ENCODE results near the gene ARHGDIG.
"Not testable (repeated sequence)": the region's sequence is repeated elsewhere in the genome, so short reads cannot be mapped to it uniquely, and the experiment has no call there.

Gene ARHGDIG

DNA sequence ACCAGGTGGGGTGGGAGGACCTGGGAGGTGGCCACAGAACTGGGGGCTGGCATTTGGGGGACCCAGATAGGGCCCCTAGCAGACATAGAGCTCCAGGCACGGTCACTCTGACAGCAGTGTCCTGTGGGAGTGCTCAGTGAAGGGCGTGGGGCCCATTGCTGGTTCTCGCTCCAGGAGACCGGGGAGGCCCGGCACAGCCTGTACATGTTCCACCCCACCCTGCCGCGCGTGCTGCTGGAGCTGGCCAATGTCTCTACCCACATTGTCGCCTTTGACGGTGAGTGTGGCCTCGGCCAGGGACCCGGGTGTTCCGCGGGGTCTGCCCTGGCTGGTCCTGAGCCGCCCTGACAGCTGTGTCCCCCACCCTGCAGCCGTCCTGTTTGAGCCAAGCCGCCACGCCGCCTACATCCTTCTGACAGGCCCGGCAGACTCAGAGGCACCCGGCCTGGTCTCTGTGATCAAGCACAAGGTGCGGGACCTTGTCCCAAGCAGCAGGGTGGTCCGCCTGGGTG is 15.9 kb upstream of the ARHGDIG start:
- DNase-seq, result no peak

DNA sequence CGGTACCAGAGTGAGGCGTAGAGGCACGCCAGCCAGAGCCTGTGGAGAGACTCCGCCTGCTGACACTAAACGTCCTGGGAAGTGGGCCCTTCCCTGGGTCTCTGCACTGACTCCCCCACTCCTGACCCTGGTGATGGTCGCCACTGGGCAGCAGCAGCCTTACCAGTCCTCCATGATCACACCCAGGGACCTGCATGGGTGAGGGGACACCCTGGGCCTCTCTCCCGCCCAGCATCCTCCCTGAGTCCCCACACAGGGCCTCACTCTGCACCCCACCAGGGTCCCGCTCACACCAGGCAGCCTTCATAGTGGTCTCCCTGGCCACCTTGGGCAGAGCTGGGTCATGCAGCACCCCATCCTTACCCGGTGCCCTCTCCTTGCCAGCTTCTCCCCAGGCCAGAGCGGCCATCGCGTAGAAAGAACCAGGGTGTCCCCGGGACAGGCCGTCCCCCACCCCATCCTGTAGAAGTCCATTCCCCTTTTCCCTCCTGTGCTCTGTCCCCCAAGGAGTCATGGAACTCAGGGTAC is 15.3 kb upstream of the ARHGDIG start:
- no peak for DNase-seq

DNA sequence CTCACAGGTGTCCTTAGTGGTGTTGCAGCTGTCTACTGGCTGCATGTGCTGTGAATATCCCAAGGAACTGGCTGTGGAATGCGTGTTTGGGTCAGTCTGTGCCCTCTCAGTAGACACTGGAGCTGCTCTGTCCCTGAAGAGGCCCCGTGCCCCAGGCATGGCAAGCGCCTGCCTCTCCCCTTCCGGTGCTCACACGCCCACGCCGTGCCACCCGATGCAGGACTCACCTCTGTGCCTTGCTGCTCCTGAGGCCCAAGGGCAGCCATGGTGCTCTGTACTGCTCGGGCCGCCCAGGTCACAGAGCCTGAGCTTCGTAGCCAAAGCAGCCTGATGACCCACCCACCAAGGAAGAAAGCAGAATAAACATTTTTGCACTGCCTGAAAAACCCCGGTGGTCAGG is 14.7 kb upstream of the ARHGDIG start:
- DNase-seq, result no peak

DNA sequence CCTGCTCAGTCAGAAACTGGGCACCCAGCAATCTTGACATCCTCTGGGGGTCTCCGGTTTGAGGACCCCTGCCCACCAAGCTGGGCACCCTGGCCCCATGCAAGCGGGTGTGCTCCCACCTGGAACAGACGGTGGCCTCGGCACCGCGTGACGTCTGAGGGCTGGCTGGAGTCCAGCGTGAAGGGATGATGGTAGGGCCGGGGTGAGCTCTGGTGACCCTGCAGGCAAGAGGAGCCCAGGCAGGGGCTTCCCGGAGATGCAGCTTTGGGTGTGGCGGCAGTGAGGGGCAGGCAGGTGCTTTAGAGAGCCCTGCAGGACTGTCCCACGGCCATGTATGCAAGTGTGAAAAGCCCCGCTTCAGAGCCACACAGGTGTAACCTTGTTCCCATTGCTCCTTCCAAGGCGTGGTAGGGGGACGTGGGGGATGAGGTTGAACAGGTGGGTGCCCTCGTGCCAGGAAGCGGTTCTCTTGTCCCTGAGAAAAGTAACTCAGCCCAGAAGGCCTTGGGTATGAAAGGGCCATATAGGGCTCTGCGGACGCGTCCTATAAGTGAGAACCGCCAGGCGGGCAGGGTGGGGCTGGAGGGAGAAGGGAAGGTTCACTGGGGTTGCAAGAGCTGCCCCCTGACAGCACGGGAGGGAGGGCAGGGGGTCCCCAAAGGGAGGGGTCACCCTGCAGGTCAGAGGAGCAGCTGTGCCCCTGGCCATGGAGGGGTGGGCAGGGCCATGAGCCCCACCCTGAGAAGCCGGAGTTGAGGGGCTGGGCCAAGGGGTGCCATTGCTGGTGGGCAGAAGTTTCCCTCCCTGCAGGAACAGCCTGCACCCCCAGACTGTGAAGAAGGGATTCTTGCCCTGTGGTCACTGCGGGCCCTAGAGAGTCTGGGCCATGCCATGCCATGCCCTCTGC is 13.9 kb upstream of the ARHGDIG start:
- DNase-seq, result no peak

DNA sequence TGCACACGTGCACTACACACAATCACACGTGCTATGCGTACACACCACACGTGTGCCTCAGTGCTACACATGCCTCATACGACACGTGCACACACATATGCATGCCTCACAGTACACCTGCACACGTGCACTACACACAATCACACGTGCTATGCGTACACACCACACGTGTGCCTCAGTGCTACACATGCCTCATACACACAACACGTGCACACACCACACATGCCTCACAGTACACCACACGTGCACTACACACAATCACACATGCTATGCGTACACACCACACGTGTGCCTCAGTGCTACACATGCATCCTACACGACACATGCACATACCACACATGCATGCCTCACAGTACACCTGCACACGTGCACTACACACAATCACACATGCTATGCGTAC is 12.8 kb upstream of the ARHGDIG start:
- not testable (repeated sequence) for DNase-seq

DNA sequence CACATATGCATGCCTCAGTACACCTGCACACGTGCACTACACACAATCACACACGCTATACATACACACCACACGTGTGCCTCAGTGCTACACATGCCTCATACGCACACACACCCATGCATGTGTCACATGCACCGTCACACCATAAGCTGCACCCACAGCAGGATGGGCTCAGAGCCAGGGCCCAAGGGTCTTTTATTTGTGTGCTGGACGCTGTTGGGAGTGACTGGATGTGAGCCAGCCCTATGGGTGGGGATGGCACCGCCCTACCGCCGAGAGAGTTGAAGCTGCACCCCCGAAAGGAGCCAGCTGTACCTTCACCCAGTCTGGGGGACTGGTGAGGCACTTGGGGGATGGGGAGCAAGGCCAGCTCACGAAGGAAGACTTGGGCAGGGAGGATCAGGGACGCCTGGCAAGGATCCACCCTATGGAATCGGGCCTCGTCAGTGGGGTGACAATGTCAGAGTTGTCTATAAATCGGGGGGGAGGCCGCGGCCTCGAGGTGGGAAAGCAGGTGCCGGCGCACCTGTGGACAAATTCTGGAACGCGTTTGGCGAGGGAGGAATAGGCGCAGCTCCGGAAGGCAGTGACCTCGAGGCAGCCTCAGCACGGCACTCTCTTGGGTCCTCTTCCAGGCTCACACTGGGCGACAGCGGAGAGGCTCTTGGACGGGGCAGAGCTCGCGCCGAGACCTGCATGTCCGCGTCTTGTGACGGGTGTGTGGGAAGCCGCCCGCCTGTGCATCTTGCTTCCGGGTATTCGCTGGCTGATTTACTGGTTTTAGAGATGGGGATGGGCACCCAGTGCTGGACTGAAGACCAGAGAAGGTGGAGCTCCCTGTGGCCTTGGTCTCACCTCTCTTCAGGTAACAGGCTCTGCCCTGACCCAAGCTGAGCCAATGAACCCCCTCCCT is 12.0 kb upstream of the ARHGDIG start:
- no peak for DNase-seq

DNA sequence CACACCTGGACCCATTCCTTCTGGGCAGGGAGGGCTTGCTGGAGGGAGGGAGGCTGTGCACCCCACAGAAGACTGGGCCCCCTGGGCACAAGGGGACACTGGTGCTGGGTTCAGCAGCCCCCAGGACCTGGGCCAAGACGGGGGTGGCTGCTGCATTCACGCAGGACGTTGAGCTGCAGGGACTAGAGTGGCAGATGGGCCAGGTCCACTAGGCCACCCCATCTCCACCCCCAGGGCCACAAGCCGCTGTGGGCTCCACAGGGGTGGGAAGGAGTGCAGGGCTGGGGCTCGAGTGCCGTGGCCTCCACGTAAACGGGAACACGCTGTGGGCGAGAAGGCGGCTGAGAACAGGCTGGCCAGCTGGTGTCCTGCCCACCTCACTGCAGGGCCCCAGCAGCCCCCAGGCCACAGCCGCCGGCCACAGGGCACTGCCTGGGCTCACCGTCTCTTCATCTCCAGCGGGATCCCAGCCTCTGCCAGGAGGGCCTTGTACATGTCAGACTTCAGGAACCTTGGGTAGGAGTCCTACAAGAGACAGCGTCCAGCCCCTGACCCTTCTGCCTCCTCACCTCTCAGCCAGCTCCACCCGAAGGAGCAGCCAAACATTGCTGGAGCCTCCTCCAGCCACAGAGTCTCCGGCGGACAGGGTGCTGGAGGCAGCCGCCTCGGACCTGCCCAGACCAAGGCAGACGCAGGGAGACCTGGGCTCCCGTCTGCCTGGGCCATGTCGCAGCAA is 11.2 kb upstream of the ARHGDIG start:
- no peak for DNase-seq

DNA sequence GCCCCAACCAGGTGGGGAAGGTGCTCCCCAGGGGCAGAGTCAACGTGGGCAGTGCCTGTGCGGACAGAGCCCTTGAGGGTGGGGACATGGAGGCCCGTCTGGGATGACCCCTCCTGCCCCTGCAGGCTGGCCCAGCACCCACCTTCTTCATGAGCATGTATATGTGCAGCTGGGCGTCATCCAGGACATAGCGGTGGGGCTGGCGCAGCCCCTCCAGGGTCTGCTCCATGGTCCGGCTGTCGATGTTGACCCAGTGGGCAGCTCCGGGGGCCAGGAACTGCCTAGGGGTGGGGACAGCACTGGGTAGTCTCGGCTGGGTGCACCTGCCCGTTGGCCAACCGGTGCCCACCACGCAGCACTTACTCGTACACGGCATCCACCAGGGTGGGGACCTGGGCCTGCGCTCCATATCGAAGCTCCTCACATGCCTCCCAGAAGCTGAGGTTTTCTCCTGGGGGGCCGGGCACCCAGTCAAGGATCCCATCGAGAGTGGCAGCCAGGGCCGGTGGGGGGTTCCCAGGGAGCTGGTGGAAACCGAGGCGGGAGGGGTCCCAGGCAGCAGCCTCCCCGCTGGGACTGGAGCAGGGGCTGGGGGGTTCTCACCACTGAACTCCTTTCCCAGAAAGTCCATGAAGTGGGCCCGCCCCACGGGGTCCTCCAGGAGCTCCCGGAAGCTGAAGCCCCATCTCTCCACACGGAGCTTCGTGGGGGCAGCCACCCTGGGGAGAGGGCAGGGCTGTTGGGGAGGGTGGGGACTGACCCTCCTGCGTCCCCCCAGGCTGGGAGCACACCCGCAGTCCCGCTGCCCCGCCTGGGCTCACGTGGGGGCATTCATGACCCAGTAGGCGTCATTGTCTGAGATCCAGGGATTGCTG is 9.8 kb upstream of the ARHGDIG start:
- no peak for DNase-seq

DNA sequence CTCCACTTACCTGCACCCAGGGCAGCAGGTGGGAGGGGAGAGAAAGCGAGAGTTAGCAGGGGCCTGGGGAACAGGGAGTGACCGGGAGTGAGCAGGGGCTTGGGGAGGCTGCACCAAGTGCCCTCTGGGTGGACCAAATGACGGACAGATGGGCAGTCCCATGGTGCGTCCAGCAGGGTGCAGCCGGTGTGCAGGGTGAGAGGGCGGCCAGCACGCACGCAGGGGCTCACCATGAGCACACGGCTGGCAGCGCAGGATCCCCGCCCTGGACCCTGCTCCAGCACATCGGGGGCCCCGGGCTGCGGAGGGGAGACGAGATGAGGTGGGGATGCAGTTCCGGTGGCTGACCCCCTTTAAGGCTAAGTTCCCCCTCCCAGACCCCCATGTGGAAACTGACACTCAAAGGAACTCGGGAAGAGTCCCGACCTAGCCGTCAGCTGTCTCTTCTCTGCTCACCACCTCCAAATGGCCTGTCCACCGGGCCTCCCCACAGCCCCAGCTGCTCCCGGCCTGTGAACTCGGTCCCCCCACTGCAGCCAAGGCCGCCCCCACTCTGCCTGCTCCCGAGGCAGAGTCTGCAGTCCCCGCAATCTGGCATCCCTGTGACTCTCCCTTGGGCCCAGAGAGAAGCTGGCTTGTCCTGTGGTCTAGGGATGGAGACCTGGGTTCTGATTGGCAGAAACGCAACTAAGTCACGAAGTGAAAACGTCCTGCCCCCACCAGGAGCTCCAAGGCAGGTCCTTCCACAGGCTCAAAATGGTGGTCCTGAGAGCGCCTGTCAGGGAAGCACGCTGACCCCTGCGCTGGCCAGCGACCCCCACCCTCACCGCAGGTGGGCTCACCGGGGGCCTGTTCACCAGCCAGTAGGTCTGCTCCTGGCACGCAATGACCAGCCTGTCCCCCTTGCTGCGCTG is 7.5 kb upstream of the ARHGDIG start:
- DNase-seq, result no peak

DNA sequence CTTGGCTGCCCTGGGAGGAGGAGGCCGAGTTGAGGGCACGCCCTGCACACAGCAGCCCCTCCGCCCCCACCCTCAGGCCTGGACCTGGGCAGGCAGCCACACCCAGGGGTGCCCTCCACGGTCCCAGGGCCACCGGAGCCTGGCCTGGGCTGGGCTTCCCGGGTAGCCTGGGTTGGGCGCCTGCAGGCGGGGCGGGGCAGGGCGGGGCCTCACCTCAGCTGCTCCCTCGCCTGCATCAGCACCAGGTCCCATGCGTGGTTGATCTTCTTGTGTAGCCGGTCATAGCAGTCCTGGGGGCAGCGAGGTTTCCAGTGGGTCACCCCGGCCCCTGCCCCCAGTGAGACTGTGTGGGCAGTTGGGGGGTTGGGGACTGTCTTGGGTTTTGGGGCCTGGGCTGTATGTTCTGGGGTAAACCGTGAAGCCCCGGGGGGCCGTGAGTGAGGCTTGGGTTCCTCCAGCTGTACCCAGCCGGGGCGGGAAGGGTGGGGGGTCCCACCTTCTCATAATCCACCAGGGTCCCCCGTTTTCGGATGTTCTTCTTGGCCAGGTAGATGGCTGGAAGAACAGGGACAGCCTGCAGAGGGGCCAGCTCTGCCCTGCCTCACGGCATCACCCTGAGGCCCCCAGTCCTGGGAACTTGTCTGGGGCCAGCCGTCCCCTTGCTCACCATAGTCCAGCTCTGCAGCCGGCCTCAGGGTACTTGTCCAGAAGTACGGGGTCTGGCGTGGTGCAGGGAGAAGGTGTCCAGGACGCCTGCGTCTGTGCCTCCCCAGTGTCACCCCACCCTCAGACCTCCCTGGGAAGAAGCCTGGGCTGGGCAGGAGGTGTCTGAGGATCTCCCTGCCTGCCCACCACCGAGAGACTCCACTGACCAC is 6.6 kb upstream of the ARHGDIG start:
- no peak for DNase-seq

DNA sequence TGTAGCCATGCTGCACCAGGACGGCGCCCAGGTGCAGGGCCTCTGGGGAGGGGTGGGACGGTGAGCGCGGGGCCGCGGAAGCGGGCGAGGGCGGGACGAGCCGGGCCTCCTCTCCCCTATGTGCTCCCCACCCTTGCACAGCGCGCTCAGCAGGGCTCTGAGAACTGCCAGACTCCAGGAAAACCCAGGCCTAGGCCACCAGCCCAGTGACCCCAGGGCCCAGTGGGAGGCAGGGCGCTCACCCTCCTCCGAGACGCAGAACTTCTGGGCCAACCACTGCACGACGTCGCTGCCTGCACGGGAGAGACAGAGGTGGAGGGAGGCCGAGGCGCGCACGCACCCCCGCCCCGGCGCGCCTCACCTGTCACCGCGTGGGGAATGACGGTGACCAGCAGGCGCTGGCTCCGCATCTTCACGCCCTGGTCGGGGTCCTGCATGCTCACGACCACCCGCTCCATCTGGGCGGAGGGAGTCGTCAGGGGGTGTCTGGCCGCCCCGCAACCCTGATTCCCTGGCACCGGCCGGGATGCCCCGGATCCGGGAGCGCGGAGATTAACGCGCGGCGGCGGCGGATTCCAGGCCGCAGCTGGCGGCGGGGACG is 5.2 kb upstream of the ARHGDIG start:
- no peak for DNase-seq

DNA sequence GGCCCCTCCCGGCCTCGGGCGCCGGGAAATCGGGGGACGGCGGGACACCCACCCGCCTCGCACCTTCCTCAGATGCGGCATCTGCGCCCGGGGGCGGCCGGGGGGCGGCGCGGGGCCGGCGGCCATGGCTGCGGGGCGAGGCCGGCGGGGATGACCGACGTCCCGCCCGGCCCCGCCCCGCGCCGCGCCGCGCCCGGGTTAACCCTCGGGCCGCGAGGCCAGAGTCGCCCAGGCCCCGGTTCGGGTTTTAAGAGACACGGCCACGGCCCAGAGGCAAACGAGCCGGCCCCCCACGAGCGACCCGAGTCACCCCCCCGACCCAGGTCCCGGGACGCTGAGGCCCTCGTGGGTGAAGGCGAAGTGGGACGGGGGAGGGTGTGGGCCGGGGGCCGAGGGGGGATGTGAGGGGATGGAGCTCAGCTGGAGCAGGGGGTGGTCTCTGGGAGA is 4.6 kb upstream of the ARHGDIG start, which contains the start of gene RGS11:
RGS11 (minus strand) TSS at position 159 of the 447 bp plus-strand sequence; CDS start at position 126, 33 bp downstream.
- DNase-seq, result no peak

DNA sequence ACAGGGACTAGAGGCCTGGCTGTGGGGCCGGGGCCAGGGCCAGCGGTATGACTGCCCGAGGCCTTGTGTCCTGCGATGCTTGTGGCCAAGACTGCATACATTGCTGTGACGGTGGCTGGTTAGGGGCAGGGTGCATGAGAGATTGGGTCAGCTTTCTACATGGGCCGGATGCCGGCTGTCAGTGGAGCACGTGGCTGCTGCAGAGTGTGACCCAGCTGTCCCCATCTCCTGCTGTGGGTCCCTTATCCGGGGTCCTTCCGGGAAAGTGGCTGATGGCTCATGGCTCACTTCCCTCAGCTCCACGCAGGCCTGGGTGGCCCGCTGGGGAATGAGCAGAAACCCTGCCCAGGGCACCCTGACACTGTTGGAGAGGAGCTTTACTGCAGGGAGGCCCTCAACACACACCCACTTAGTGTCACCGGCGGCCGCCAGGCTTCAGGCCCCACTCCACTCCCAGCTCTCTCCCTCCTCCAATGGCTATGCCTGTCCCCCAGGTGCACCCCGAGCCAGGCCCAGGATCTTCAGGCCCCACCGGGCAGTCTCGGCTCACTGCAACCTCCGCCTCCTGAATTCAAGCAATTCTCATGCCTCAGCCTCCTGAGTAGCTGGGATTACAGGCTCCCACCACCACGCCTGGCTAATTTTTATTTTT is 3.8 kb upstream of the ARHGDIG start:
- DNase-seq, result no peak

DNA sequence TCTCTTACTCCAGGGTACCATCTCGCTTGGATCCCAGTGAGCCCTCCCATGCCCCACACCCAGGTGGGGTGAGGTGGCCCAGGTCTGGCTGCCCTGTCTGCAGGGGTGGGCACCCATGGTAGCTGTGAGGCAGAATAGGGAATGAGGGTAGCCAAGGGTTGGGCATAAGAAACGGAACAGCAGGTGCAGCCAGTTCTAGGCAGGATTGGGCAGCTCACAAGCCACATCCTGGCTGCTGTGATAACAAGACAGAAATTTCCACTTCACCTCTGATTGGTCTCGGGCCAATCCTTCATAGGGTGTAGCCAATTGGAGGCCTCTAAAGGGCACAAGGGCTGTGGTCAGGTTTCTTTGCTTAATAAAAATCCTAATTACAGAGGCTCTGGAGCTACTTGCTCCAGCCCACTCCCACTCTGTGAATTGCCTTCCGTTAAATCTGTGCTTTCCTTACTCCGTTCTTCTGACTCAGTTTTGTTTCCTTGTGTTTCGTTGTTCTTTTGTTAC is 1.5 kb upstream of the ARHGDIG start:
- peak; percentile 47 for DNase-seq

DNA sequence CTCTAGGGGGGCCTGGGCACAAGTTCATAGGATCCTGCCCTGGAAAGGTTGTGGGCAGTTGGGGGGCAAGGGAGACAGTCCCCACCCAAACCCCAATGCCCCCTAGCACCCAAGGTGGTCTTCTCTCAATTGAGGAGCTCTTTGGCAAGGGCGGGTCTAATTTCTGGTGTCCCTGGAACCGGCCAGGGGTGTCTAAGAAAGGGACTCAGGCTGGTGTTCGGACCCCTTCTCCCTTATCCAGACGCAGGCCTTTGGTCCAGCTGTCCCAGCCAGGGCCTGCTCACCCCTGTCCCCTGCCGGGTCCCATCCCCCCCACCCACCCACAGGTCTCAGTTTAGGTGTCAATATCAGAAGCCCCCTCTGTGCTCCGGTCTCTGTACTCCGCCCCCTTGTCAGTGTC is 860 bp upstream of the ARHGDIG start:
- no peak for DNase-seq

DNA sequence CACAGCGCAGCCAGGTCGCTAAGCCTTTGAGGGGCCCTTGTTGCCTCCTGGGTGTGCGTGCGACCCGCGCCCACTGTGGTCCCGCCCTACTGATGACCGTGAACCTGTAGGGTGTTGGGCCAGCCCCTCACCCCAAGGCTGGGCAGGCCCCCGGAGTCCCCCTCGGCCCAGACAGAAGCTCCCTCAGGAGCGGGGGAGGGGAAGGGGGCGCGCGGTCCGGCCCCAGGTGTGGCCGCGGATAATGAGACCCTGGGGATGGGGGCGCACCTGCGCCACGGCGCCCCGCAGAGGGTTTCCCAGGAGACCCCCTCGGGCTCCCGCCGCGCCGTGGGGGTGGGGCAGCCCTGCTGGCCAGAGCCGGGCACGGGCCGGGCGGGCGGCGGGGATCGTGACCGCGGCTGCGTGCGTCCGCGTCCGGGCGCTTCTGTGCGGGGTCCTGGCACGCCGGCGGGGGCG is 358 bp upstream of the ARHGDIG start:
- DNase-seq, result no peak

DNA sequence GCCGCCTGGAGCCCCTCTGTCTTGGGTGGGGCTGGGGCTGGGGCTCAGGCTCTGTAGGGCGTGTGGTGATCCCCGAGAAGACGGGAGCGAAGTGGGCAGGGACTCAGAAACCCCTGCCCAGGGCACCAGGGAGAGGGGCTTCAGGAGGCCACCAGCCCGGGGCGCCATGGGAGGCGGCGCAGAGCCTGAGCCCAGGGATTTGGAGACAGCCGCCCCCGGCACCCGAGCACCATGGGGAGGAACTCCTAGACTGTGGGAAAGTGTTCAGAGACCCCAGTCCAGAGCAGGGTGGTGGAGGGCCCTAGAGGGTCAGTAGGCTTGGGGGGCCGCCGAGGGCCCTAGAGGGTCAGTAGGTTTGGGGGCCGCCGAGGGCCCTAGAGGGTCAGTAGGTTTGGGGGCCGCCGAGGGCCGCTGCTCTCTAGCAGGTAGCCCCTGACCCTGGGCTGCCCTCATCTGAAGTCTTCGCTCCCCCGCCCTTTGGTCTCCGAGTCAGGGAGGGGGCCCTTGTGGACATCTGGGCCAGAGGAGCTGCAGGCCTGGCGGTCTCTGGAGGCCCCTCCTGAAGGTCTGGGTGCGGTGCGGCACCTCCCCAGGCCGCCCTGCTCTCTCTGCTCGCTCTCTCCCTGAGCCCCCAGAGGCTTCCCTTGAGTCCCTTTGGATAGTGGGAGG is 734 bp downstream of the ARHGDIG start:
- no peak for DNase-seq

All from GDM1 (cell line).